DND-41 (cell line): ENCODE measurements around the gene CCDC27.
"Not testable (repeated sequence)": the region's sequence is repeated elsewhere in the genome, so short reads cannot be mapped to it uniquely, and the experiment has no call there.

ENCODE experiments used
- EZH2 ChIP-seq: IDR thresholded peaks from 3 replicates; pipeline ENCODE4 v1.6.1; 2012; ENCODE audit warnings: borderline replicate concordance, low read depth, mild to moderate bottlenecking, moderate library complexity, low read length, inconsistent platforms; ENCODE audit not compliant: severe bottlenecking
- TF ChIP-seq, protein P1 (sequence below): IDR thresholded peaks from 2 replicates; pipeline ENCODE4 v1.5.1; 2012; ENCODE audit warnings: borderline replicate concordance, low read length, moderate library complexity, mild to moderate bottlenecking; ENCODE audit not compliant: poor library complexity, severe bottlenecking; ENCODE audit errors: extremely low read depth

DNA sequence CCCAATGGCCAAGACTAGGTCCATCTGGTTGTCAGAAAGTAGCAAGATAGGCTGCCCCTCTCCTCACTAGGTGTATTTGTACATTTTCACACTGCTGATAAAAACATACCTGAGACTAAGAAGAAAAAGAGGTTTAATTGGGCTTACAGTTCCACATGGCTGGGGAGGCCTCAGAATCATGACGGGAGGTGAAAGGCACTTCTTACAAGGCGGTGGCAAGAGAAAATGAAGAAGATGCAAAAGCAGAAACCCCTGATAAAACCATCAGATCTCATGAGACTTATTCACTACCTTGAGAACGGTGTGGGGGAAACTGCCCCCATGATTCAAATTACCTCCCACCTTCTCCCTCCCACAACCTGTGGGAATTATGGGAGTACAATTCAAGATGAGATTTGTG, 48.5 kb downstream of the CCDC27 start:
- TF ChIP-seq, protein P1, sequence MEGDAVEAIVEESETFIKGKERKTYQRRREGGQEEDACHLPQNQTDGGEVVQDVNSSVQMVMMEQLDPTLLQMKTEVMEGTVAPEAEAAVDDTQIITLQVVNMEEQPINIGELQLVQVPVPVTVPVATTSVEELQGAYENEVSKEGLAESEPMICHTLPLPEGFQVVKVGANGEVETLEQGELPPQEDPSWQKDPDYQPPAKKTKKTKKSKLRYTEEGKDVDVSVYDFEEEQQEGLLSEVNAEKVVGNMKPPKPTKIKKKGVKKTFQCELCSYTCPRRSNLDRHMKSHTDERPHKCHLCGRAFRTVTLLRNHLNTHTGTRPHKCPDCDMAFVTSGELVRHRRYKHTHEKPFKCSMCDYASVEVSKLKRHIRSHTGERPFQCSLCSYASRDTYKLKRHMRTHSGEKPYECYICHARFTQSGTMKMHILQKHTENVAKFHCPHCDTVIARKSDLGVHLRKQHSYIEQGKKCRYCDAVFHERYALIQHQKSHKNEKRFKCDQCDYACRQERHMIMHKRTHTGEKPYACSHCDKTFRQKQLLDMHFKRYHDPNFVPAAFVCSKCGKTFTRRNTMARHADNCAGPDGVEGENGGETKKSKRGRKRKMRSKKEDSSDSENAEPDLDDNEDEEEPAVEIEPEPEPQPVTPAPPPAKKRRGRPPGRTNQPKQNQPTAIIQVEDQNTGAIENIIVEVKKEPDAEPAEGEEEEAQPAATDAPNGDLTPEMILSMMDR = not testable (repeated sequence)
- not testable (repeated sequence) for TF ChIP-seq EZH2
